ENCODE data around the gene UBFD1.
"Not testable (repeated sequence)": the region's sequence is repeated elsewhere in the genome, so short reads cannot be mapped to it uniquely, and the experiment has no call there.

GRCh38 chr16:23583271-23583670 lies 25.7 kb downstream of the UBFD1 start:
- not testable (repeated sequence) for TF ChIP-seq CTCF (conservative IDR thresholded peaks at IDR 0.05 in 1 of 2, IDR thresholded peaks at IDR 0.05 in 1 of 2; ENCODE audit: low read depth in 1 of 2, low read length in 2 of 2); EZH2 (IDR thresholded peaks at IDR 0.05; ENCODE audit: low read length, missing control alignments)
